HCT116 (cell line): Measurements from ENCODE around the gene BCL2L11. TPM values are rescaled to one million over a fixed set of nuclear protein-coding genes. Genes with fewer than 3 reads are reported as not detected.

Experiments used
- ATAC-seq: fragments of 200-7000 bp; cut with Tn5 transposase; 2 replicates; pipeline ENCODE4 v1.9.1; 2020; ENCODE audit warnings: mild to moderate bottlenecking, moderate library complexity
- BruUV-seq: library from RNA; stranded (reverse); fragments of 400-500 nt; replicated peaks from 2 replicates; lab custom pipeline; 2021; lab: Mats Ljungman, UMichigan
- CTCF ChIA-PET: fragments of 300-600 bp; sonication (Branson Sonifier 250); formaldehyde crosslinking; loops from one replicate; lab custom pipeline; 2021; ENCODE audit warnings: antibody characterized with exemption; lab: Charles Lee
- POLR2A ChIA-PET: fragments of 300-600, 350-600 bp; sonication (Branson Sonifier 250); formaldehyde crosslinking; loops from one replicate; lab custom pipeline; 2021; ENCODE audit warnings: antibody characterized with exemption; lab: Charles Lee
- RAD21 ChIA-PET, 2 experiments: fragments of 300-600 bp; sonication (Branson Sonifier 250); formaldehyde crosslinking; loops; one replicate each; lab custom pipeline; 2023; ENCODE audit warnings: low total read pairs in 2 of 2; ENCODE audit not compliant: uncharacterized antibody in 2 of 2, unreplicated experiment in 2 of 2, low non-redundant PET in 1 of 2; lab: Charles Lee
- DNase-seq: peaks from one replicate; pipeline ENCODE4 v3.0.0-alpha.2; 2010; ENCODE audit warnings: low read depth, low spot score
- H2AFZ ChIP-seq: fragments of 200-600 bp; shearing (Covaris generic), sonication (generic); 2 replicates; pipeline ENCODE4 v1.6.1; 2017; ENCODE audit warnings: low read depth, mixed run types, mixed read lengths, antibody characterized with exemption, low read length; ENCODE audit not compliant: poor library complexity, severe bottlenecking
- H3K27ac ChIP-seq: 2 replicates; pipeline ENCODE4 v1.5.1; 2012; ENCODE audit warnings: low read depth, low read length
- H3K27me3 ChIP-seq: fragments of 200-600 bp; sonication (generic); 2 replicates; pipeline ENCODE4 v1.6.1; 2016; ENCODE audit warnings: mixed run types, low read length, mixed read lengths; ENCODE audit not compliant: insufficient read depth
- H3K36me3 ChIP-seq, 2 experiments: fragments of 200-500 bp in 1 of 2; fragments of 200-600 bp in 1 of 2; sonication (Bioruptor generic) in 1 of 2; sonication (generic) in 1 of 2; 2 replicates each; pipeline versions ENCODE4 v1.5.1 to v1.6.1; 2014 to 2016; ENCODE audit warnings: low read length in 2 of 2, inconsistent platforms in 1 of 2, mixed read lengths in 1 of 2, mixed run types in 1 of 2; ENCODE audit not compliant: insufficient read depth in 2 of 2, control insufficient read depth in 1 of 2
- H3K4me1 ChIP-seq, 2 experiments: fragments of 200-600 bp in 1 of 2; sonication (generic) in 1 of 2; 2 replicates each; pipeline versions ENCODE4 v1.5.1 to v1.6.1; 2012 to 2017; ENCODE audit warnings: low read length in 2 of 2, inconsistent platforms in 1 of 2, mild to moderate bottlenecking in 1 of 2, mixed read lengths in 1 of 2, mixed run types in 1 of 2, moderate library complexity in 1 of 2; ENCODE audit not compliant: insufficient read depth in 2 of 2, control insufficient read depth in 1 of 2
- H3K4me2 ChIP-seq: fragments of 200-600 bp; sonication (generic); 2 replicates; pipeline ENCODE4 v1.6.1; 2017; ENCODE audit warnings: mixed run types, low read length, mixed read lengths
- H3K4me3 ChIP-seq, 2 experiments: fragments of 200-600 bp in 1 of 2; sonication (generic) in 1 of 2; replicated peaks in 1 of 2; 2 replicates each; pipeline ENCODE4 v1.5.1; 2011 to 2016; ENCODE audit warnings: low read length in 2 of 2, control low read depth in 1 of 2, low read depth in 1 of 2, mild to moderate bottlenecking in 1 of 2, mixed read lengths in 1 of 2, mixed run types in 1 of 2
- H3K79me2 ChIP-seq: fragments of 200-600 bp; sonication (generic); 2 replicates; pipeline ENCODE4 v1.6.1; 2017; ENCODE audit warnings: mild to moderate bottlenecking, mixed run types, low read length, moderate library complexity, mixed read lengths; ENCODE audit not compliant: insufficient read depth
- H3K9ac ChIP-seq: fragments of 200-600 bp; sonication (generic); 2 replicates; pipeline ENCODE4 v1.6.1; 2016; ENCODE audit warnings: low read length, mixed read lengths
- H3K9me2 ChIP-seq: fragments of 200-600 bp; sonication (generic), shearing (Covaris generic); 2 replicates; pipeline ENCODE4 v1.6.1; 2017; ENCODE audit warnings: mixed run types, mild to moderate bottlenecking, moderate library complexity; ENCODE audit not compliant: insufficient read depth
- H3K9me3 ChIP-seq, 2 experiments: fragments of 200-500 bp in 1 of 2; fragments of 200-600 bp in 1 of 2; sonication (Bioruptor generic) in 1 of 2; sonication (generic) in 1 of 2; 2 replicates each; pipeline ENCODE4 v1.6.1; 2014 to 2017; ENCODE audit warnings: low read length in 2 of 2, mixed read lengths in 2 of 2, inconsistent platforms in 1 of 2, low read depth in 1 of 2, mild to moderate bottlenecking in 1 of 2, mixed run types in 1 of 2, moderate library complexity in 1 of 2; ENCODE audit not compliant: control insufficient read depth in 1 of 2, insufficient read depth in 1 of 2
- H4K20me1 ChIP-seq: fragments of 200-600 bp; sonication (generic), shearing (Covaris generic); 2 replicates; pipeline ENCODE4 v1.6.1; 2017; ENCODE audit warnings: mixed run types, mild to moderate bottlenecking, moderate library complexity; ENCODE audit not compliant: insufficient read depth
- ATF3 ChIP-seq: IDR thresholded peaks from 2 replicates; pipeline ENCODE4 v1.6.1; 2012
- CEBPB ChIP-seq: IDR thresholded peaks from 2 replicates; pipeline ENCODE4 v1.6.1; 2012; ENCODE audit warnings: low read depth
- ELF1 ChIP-seq: IDR thresholded peaks from 2 replicates; pipeline ENCODE4 v1.6.1; 2012; ENCODE audit warnings: low read depth, borderline replicate concordance
- EZH2 ChIP-seq: fragments of 200-600 bp; sonication (generic); IDR thresholded peaks from 2 replicates; pipeline ENCODE4 v1.6.1; 2017; ENCODE audit warnings: antibody characterized with exemption, mixed run types
- EZH2phosphoT487 ChIP-seq: fragments of 200-600 bp; IDR thresholded peaks from 2 replicates; pipeline ENCODE4 v1.6.1; 2018; ENCODE audit warnings: antibody characterized with exemption, borderline replicate concordance
- JUND ChIP-seq: IDR thresholded peaks from 2 replicates; pipeline ENCODE4 v1.6.1; 2012
- POLR2AphosphoS5 ChIP-seq: IDR thresholded peaks from 2 replicates; pipeline ENCODE4 v1.6.1; 2011; ENCODE audit warnings: mild to moderate bottlenecking, low read depth, low read length, moderate library complexity
- RAD21 ChIP-seq: IDR thresholded peaks from 2 replicates; pipeline ENCODE4 v1.6.1; 2012; ENCODE audit warnings: low read depth, mild to moderate bottlenecking
- SIN3A ChIP-seq: IDR thresholded peaks from 2 replicates; pipeline ENCODE4 v1.6.1; 2012; ENCODE audit warnings: low read depth
- SP1 ChIP-seq: IDR thresholded peaks from 2 replicates; pipeline ENCODE4 v1.6.1; 2012; ENCODE audit warnings: low read depth
- TCF7L2 ChIP-seq: IDR thresholded peaks from 2 replicates; pipeline ENCODE4 v1.7.0; 2011; ENCODE audit warnings: borderline replicate concordance, inconsistent platforms; ENCODE audit not compliant: insufficient read depth, insufficient read length; ENCODE audit errors: extremely low read depth
- YY1 ChIP-seq: IDR thresholded peaks from 2 replicates; pipeline ENCODE4 v1.6.1; 2011; ENCODE audit warnings: low read length, low read depth, moderate library complexity, mild to moderate bottlenecking; ENCODE audit not compliant: insufficient replicate concordance; ENCODE audit errors: extremely low read depth
- ZFX ChIP-seq: fragments of 450-650 bp; IDR thresholded peaks from 2 replicates; pipeline ENCODE4 v1.6.1; 2017
- intact Hi-C: fragments of 100-400 bp; cut with micrococcal nuclease; formaldehyde crosslinking; loops from 2 replicates; pipeline ENCODE4 v1.10.0; 2022
- total RNA-seq: library from RNA; stranded (reverse); gene quantifications from one replicate; pipeline ENCODE4 v1.2.1, GENCODE V29; 2021; ENCODE audit not compliant: unreplicated experiment

BCL2L11 gene
- total RNA-seq, 1 experiment from 2014 or later: 17.8 TPM

GRCh38 chr2:111162718-111163331, 42.1 kb downstream of the BCL2L11 start:
- Histone ChIP-seq H4K20me1 (no peaks in the 10 kb centered on the region), H3K9me3 (no peaks in the 10 kb centered on the region), H2AFZ (no peak overlapping the region), H3K4me3 (no peak overlapping the region), H3K9me2 (no peaks in the 10 kb centered on the region), H3K79me2 (peaks cover 4% of the 10 kb centered on the region), H3K4me2 (no peak overlapping the region), H3K36me3 (peaks cover 12 to 15% of the 10 kb centered on the region in 2 experiments; a peak in 3 of 4 replicates), H3K27ac (no peak overlapping the region), H3K9ac (no peak overlapping the region), H3K4me1 (peaks cover 9 to 20% of the 10 kb centered on the region in 2 experiments), H3K27me3 (no peaks in the 10 kb centered on the region)
- TF ChIP-seq ZFX (no peak), ATF3 (no peak), SP1 (no peak), SIN3A (no peak), RAD21 (no peak), EZH2 (no peak), TCF7L2 (no peak), POLR2AphosphoS5 (no peak), ELF1 (no peak), CEBPB (no peak), JUND (no peak), YY1 (no peak), EZH2phosphoT487 (no peak)
- intact Hi-C loops: no loop called here
- ChIA-PET RAD21 (no interaction called here), CTCF (no interaction called here), POLR2A (no interaction called here)
- no TSS peak for BruUV-seq
- ATAC-seq (no peak), DNase-seq (no peak)
